ENCODE data around the gene FGF10.
A peak's percentile ranks its signal among the peaks of the same experiment; 100 is the strongest.

Gene FGF10

GRCh38 chr5:44361342-44362001 is 27.7 kb downstream of the FGF10 start:
- H3K36me3 ChIP-seq (ENCODE audit: control insufficient read depth, insufficient read depth, low read length): no peaks in the 10 kb centered on the region
- WGBS, 2 experiments: 89 to 94% methylated on average over 1 of the region's 1 CpG

GRCh38 chr5:44360919-44361318 is 28.3 kb downstream of the FGF10 start:
- Histone ChIP-seq H3K4me3 (ENCODE audit: insufficient read depth, low read depth, low read length) (no peak overlapping the region), H3K9me3 (ENCODE audit: control insufficient read depth, low read length) (no peaks in the 10 kb centered on the region), H3K27ac (ENCODE audit: insufficient read depth, low read depth, low read length, poor library complexity, severe bottlenecking) (no peak overlapping the region), H3K36me3 (ENCODE audit: control insufficient read depth, insufficient read depth, low read length) (no peaks in the 10 kb centered on the region), H3K27me3 (ENCODE audit: control insufficient read depth, insufficient read depth, low read length, poor library complexity, severe bottlenecking) (no peaks in the 10 kb centered on the region), H3K4me1 (ENCODE audit: control insufficient read depth, insufficient read depth, low read length) (no peaks in the 10 kb centered on the region)

More at GRCh38 chr5:44361342-44362001, 27.7 kb downstream of the FGF10 start:
- Histone ChIP-seq H3K27ac (ENCODE audit: insufficient read depth, low read depth, low read length, poor library complexity, severe bottlenecking) (no peak overlapping the region), H3K4me3 (ENCODE audit: insufficient read depth, low read depth, low read length) (no peak overlapping the region), H3K4me1 (ENCODE audit: control insufficient read depth, insufficient read depth, low read length) (no peaks in the 10 kb centered on the region), H3K27me3 (ENCODE audit: control insufficient read depth, insufficient read depth, low read length, poor library complexity, severe bottlenecking) (no peaks in the 10 kb centered on the region), H3K9me3 (ENCODE audit: control insufficient read depth, low read length) (no peaks in the 10 kb centered on the region)

GRCh38 chr5:44358421-44358820 is 30.8 kb downstream of the FGF10 start:
- no peaks in the 10 kb centered on the region for H3K9me3 ChIP-seq (ENCODE audit: control insufficient read depth, low read length)
- H3K27ac ChIP-seq (ENCODE audit: insufficient read depth, low read depth, low read length, poor library complexity, severe bottlenecking): no peak overlapping the region
- no peak overlapping the region for H3K4me3 ChIP-seq (ENCODE audit: insufficient read depth, low read depth, low read length)
- no peaks in the 10 kb centered on the region for H3K36me3 ChIP-seq (ENCODE audit: control insufficient read depth, insufficient read depth, low read length)
- H3K4me1 ChIP-seq (ENCODE audit: control insufficient read depth, insufficient read depth, low read length): no peaks in the 10 kb centered on the region
- 94 to 97% methylated on average over 2 of the region's 2 CpGs for WGBS, 2 experiments
- no peaks in the 10 kb centered on the region for H3K27me3 ChIP-seq (ENCODE audit: control insufficient read depth, insufficient read depth, low read length, poor library complexity, severe bottlenecking)

GRCh38 chr5:44356231-44356630 is 33.0 kb downstream of the FGF10 start:
- Histone ChIP-seq H3K27ac (ENCODE audit: insufficient read depth, low read depth, low read length, poor library complexity, severe bottlenecking) (no peak overlapping the region), H3K4me3 (ENCODE audit: insufficient read depth, low read depth, low read length) (no peak overlapping the region), H3K9me3 (ENCODE audit: control insufficient read depth, low read length) (no peaks in the 10 kb centered on the region), H3K27me3 (ENCODE audit: control insufficient read depth, insufficient read depth, low read length, poor library complexity, severe bottlenecking) (no peaks in the 10 kb centered on the region), H3K36me3 (ENCODE audit: control insufficient read depth, insufficient read depth, low read length) (no peaks in the 10 kb centered on the region), H3K4me1 (ENCODE audit: control insufficient read depth, insufficient read depth, low read length) (no peaks in the 10 kb centered on the region)
- whole genome bisulfite sequencing, 2 experiments: 100% methylated on average over 1 of the region's 1 CpG

GRCh38 chr5:44345871-44346270 is 43.3 kb downstream of the FGF10 start:
- 79 to 82% methylated on average over 2 of the region's 2 CpGs for WGBS, 2 experiments

GRCh38 chr5:44336708-44337107 is 52.5 kb downstream of the FGF10 start:
- Histone ChIP-seq H3K36me3 (ENCODE audit: control insufficient read depth, insufficient read depth, low read length) (no peaks in the 10 kb centered on the region), H3K27ac (ENCODE audit: insufficient read depth, low read depth, low read length, poor library complexity, severe bottlenecking) (no peak overlapping the region), H3K27me3 (ENCODE audit: control insufficient read depth, insufficient read depth, low read length, poor library complexity, severe bottlenecking) (no peaks in the 10 kb centered on the region), H3K9me3 (ENCODE audit: control insufficient read depth, low read length) (no peaks in the 10 kb centered on the region), H3K4me1 (ENCODE audit: control insufficient read depth, insufficient read depth, low read length) (peaks cover 3% of the 10 kb centered on the region), H3K4me3 (ENCODE audit: insufficient read depth, low read depth, low read length) (no peak overlapping the region)
- WGBS, 2 experiments: 98 to 100% methylated on average over 2 of the region's 2 CpGs

More at GRCh38 chr5:44345871-44346270, 43.3 kb downstream of the FGF10 start:
- Histone ChIP-seq H3K27me3 (ENCODE audit: control insufficient read depth, insufficient read depth, low read length, poor library complexity, severe bottlenecking) (no peaks in the 10 kb centered on the region), H3K27ac (ENCODE audit: insufficient read depth, low read depth, low read length, poor library complexity, severe bottlenecking) (no peak overlapping the region), H3K36me3 (ENCODE audit: control insufficient read depth, insufficient read depth, low read length) (no peaks in the 10 kb centered on the region), H3K4me3 (ENCODE audit: insufficient read depth, low read depth, low read length) (no peak overlapping the region), H3K4me1 (ENCODE audit: control insufficient read depth, insufficient read depth, low read length) (no peaks in the 10 kb centered on the region), H3K9me3 (ENCODE audit: control insufficient read depth, low read length) (no peaks in the 10 kb centered on the region)

GRCh38 chr5:44334622-44335021 is 54.6 kb downstream of the FGF10 start:
- H3K9me3 ChIP-seq (ENCODE audit: control insufficient read depth, low read length): no peaks in the 10 kb centered on the region
- H3K4me1 ChIP-seq (ENCODE audit: control insufficient read depth, insufficient read depth, low read length): peaks cover 9% of the 10 kb centered on the region
- WGBS, 2 experiments: 96 to 100% methylated on average over 1 of the region's 1 CpG
- no peak overlapping the region for H3K4me3 ChIP-seq (ENCODE audit: insufficient read depth, low read depth, low read length)
- H3K27me3 ChIP-seq (ENCODE audit: control insufficient read depth, insufficient read depth, low read length, poor library complexity, severe bottlenecking): no peaks in the 10 kb centered on the region
- H3K27ac ChIP-seq (ENCODE audit: insufficient read depth, low read depth, low read length, poor library complexity, severe bottlenecking): no peak overlapping the region
- H3K36me3 ChIP-seq (ENCODE audit: control insufficient read depth, insufficient read depth, low read length): no peaks in the 10 kb centered on the region

GRCh38 chr5:44332285-44332971 is 56.8 kb downstream of the FGF10 start:
- 47 to 51% methylated on average over 3 of the region's 3 CpGs for WGBS, 2 experiments
- H3K36me3 ChIP-seq (ENCODE audit: control insufficient read depth, insufficient read depth, low read length): no peaks in the 10 kb centered on the region
- H3K27ac ChIP-seq (ENCODE audit: insufficient read depth, low read depth, low read length, poor library complexity, severe bottlenecking): no peak overlapping the region
- H3K4me3 ChIP-seq (ENCODE audit: insufficient read depth, low read depth, low read length): no peak overlapping the region
- H3K9me3 ChIP-seq (ENCODE audit: control insufficient read depth, low read length): no peaks in the 10 kb centered on the region
- peaks cover 17% of the 10 kb centered on the region for H3K4me1 ChIP-seq (ENCODE audit: control insufficient read depth, insufficient read depth, low read length)
- H3K27me3 ChIP-seq (ENCODE audit: control insufficient read depth, insufficient read depth, low read length, poor library complexity, severe bottlenecking): no peaks in the 10 kb centered on the region

- Histone ChIP-seq H3K36me3 (ENCODE audit: control insufficient read depth, insufficient read depth, low read length) (no peaks in the 10 kb centered on the region), H3K27ac (ENCODE audit: insufficient read depth, low read depth, low read length, poor library complexity, severe bottlenecking) (no peak overlapping the region), H3K4me3 (ENCODE audit: insufficient read depth, low read depth, low read length) (no peak overlapping the region), H3K27me3 (ENCODE audit: control insufficient read depth, insufficient read depth, low read length, poor library complexity, severe bottlenecking) (no peaks in the 10 kb centered on the region), H3K4me1 (ENCODE audit: control insufficient read depth, insufficient read depth, low read length) (peaks cover 19% of the 10 kb centered on the region), H3K9me3 (ENCODE audit: control insufficient read depth, low read length) (no peaks in the 10 kb centered on the region)
- 65 to 77% methylated on average over 2 to 3 of the region's 3 CpGs for WGBS, 2 experiments
These were observed 57.7 kb downstream of the FGF10 start for GRCh38 chr5:44331471-44332050.

GRCh38 chr5:44329716-44330115 is 59.5 kb downstream of the FGF10 start:
- Histone ChIP-seq H3K27ac (ENCODE audit: insufficient read depth, low read depth, low read length, poor library complexity, severe bottlenecking) (peak overlapping the region; percentile 16), H3K4me3 (ENCODE audit: insufficient read depth, low read depth, low read length) (no peak overlapping the region), H3K4me1 (ENCODE audit: control insufficient read depth, insufficient read depth, low read length) (peaks cover 19% of the 10 kb centered on the region), H3K27me3 (ENCODE audit: control insufficient read depth, insufficient read depth, low read length, poor library complexity, severe bottlenecking) (no peaks in the 10 kb centered on the region), H3K9me3 (ENCODE audit: control insufficient read depth, low read length) (no peaks in the 10 kb centered on the region), H3K36me3 (ENCODE audit: control insufficient read depth, insufficient read depth, low read length) (no peaks in the 10 kb centered on the region)
- WGBS, 2 experiments: 65 to 76% methylated on average over 2 of the region's 2 CpGs

Data from ectodermal cell (in vitro differentiated cells).